Measurements from ENCODE around the gene GNG5. TPM values are rescaled to one million over a fixed set of nuclear protein-coding genes. Genes with fewer than 3 reads are reported as not detected.

GNG5 gene
- polyA plus RNA-seq (2012; ENCODE audit: insufficient read depth, insufficient read length, low read depth): 146 TPM

DNA sequence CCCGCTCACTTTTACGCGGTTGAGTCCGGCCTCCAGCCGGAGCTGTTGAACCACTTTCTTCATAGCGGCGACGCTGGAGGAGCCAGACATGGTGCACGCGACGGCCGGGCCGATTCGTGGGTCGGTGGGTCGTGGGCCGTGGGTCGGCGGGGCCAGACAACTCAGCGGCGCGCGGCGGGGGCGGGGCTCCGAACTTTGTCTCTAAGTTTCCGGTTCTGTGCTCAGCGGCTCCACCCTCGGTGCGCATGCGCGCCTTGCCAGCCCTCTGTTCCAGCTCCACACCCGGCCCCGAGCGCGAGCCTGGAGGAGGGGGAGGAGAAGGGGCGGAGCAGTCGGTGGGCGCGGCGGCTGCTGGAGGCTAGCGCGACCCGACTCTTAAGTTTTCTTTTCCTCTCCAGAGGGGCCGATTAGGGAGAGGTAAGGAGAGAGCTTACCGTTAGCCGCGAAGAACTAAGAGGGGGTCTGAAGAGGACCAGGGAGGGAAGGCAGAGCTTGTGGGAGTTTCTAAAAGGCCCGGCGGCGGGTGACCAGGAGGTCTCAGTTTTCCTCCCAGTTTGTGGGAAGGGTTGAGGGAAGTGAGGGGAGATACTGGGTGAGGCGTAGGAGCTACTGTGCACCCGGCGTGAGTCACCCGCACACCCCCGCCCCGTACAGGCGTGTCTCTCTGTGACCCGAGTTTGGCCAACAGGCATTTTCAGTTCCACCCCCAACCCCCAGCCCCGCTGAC is at the start of gene GNG5, which contains the start of gene SPATA1:
Gene GNG5, minus strand, starts transcription at position 580 of the 727 bp plus-strand sequence. Its CDS starts 490 bp downstream, at position 90.
Gene SPATA1, plus strand, starts transcription at position 385 of the 727 bp plus-strand sequence. CDS start 9,974 bp downstream, outside the sequence.
- Histone ChIP-seq H3K27me3 (no peaks in the 10 kb centered on the region), H3K4me3 (ENCODE audit: low read depth, low read length) (peak within 1 kb of the TSS; percentile 90), H3K36me3 (no peaks in the 10 kb centered on the region), H3K9me3 (no peaks in the 10 kb centered on the region), H3K4me1 (peaks cover 7% of the 10 kb centered on the region)
- DNase-seq: peak; percentile 95
- no peak for TF ChIP-seq CTCF (IDR thresholded peaks at IDR 0.05; ENCODE audit: low read depth, low read length)

DNA sequence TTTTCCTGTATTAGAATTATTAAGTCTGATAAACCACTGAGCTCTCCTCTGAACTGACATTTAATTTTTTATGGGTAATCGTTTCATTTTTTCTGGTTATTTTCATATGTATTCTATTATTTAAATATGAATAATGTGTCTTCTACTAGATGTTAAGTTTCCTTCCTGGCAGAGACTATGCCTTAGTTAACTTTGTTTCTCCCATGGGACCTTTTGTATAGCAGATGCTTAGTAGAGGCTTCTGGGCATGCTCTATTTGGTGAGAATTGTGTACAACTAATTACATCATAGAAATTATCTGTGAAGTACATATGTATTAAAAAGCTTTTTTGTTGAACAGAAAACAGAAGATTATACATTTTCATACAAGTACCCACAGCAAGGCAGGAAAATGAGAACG is 44.4 kb upstream of the GNG5 start:
- Histone ChIP-seq H3K9me3 (no peaks in the 10 kb centered on the region), H3K4me1 (no peaks in the 10 kb centered on the region), H3K36me3 (no peaks in the 10 kb centered on the region), H3K4me3 (ENCODE audit: low read depth, low read length) (no peak overlapping the region), H3K27me3 (no peaks in the 10 kb centered on the region)
- no peak for DNase-seq
- no peak for TF ChIP-seq CTCF (IDR thresholded peaks at IDR 0.05; ENCODE audit: low read depth, low read length)

GRCh38 chr1:84541679-84542078 is 35.3 kb upstream of the GNG5 start:
- Histone ChIP-seq H3K9me3 (no peaks in the 10 kb centered on the region), H3K36me3 (no peaks in the 10 kb centered on the region), H3K4me1 (no peaks in the 10 kb centered on the region), H3K4me3 (ENCODE audit: low read depth, low read length) (no peak overlapping the region), H3K27me3 (no peaks in the 10 kb centered on the region)
- DNase-seq: no peak
- peak; percentile 13; the same call in 1 of the 2 replicates for TF ChIP-seq CTCF (IDR thresholded peaks at IDR 0.05; ENCODE audit: low read depth, low read length)

- DNase-seq: no peak
- Histone ChIP-seq H3K27me3 (no peaks in the 10 kb centered on the region), H3K9me3 (no peaks in the 10 kb centered on the region), H3K36me3 (no peaks in the 10 kb centered on the region), H3K4me1 (no peaks in the 10 kb centered on the region), H3K4me3 (ENCODE audit: low read depth, low read length) (no peak overlapping the region)
- TF ChIP-seq CTCF (IDR thresholded peaks at IDR 0.05; ENCODE audit: low read depth, low read length): no peak
These were observed 34.4 kb upstream of the GNG5 start for GRCh38 chr1:84540759-84541158.

GRCh38 chr1:84539972-84540371 is 33.6 kb upstream of the GNG5 start:
- no peak for DNase-seq

More at GRCh38 chr1:84539972-84540371, 33.6 kb upstream of the GNG5 start:
- no peaks in the 10 kb centered on the region for H3K9me3 ChIP-seq
- TF ChIP-seq CTCF (IDR thresholded peaks at IDR 0.05; ENCODE audit: low read depth, low read length): no peak
- no peaks in the 10 kb centered on the region for H3K36me3 ChIP-seq
- H3K4me1 ChIP-seq: no peaks in the 10 kb centered on the region
- no peak overlapping the region for H3K4me3 ChIP-seq (ENCODE audit: low read depth, low read length)
- no peaks in the 10 kb centered on the region for H3K27me3 ChIP-seq
